PFSK-1 (cell line): ENCODE results near the gene SIGLEC7.

ENCODE experiments used
- FOXP2 ChIP-seq: optimal IDR thresholded peaks from 2 replicates; pipeline ENCODE3; 2011; ENCODE audit warnings: borderline replicate concordance, control low read depth, inconsistent platforms; ENCODE audit not compliant: insufficient read depth; ENCODE audit errors: extremely low read length, extremely low read depth
- POLR2AphosphoS5 ChIP-seq: IDR thresholded peaks from 2 replicates; pipeline ENCODE4 v1.6.1; 2012; ENCODE audit warnings: low read depth, mild to moderate bottlenecking, control low read depth, low read length, moderate library complexity
- SIN3A ChIP-seq: IDR thresholded peaks from 2 replicates; pipeline ENCODE4 v1.6.1; 2012; ENCODE audit warnings: mild to moderate bottlenecking, low read length, moderate library complexity, borderline replicate concordance; ENCODE audit not compliant: insufficient read depth
- TAF1 ChIP-seq: IDR thresholded peaks from 2 replicates; pipeline ENCODE4 v1.6.1; 2012; ENCODE audit warnings: low read length, control low read depth, borderline replicate concordance; ENCODE audit not compliant: insufficient read depth
- TF ChIP-seq, protein P1 (sequence below), 2 experiments: IDR thresholded peaks; 2 replicates each; pipeline versions ENCODE4 v1.6.1 to v1.8.0; 2011 to 2012; ENCODE audit warnings: low read depth in 2 of 2, low read length in 2 of 2, control low read depth in 1 of 2, inconsistent platforms in 1 of 2, mild to moderate bottlenecking in 1 of 2, moderate library complexity in 1 of 2; ENCODE audit not compliant: insufficient read depth in 1 of 2

Gene SIGLEC7

GRCh38 chr19:51143486-51143885, 1.4 kb downstream of the SIGLEC7 start:
- TF ChIP-seq TAF1 (no peak), FOXP2 (no peak), SIN3A (no peak), POLR2AphosphoS5 (no peak)
- TF ChIP-seq, protein P1, sequence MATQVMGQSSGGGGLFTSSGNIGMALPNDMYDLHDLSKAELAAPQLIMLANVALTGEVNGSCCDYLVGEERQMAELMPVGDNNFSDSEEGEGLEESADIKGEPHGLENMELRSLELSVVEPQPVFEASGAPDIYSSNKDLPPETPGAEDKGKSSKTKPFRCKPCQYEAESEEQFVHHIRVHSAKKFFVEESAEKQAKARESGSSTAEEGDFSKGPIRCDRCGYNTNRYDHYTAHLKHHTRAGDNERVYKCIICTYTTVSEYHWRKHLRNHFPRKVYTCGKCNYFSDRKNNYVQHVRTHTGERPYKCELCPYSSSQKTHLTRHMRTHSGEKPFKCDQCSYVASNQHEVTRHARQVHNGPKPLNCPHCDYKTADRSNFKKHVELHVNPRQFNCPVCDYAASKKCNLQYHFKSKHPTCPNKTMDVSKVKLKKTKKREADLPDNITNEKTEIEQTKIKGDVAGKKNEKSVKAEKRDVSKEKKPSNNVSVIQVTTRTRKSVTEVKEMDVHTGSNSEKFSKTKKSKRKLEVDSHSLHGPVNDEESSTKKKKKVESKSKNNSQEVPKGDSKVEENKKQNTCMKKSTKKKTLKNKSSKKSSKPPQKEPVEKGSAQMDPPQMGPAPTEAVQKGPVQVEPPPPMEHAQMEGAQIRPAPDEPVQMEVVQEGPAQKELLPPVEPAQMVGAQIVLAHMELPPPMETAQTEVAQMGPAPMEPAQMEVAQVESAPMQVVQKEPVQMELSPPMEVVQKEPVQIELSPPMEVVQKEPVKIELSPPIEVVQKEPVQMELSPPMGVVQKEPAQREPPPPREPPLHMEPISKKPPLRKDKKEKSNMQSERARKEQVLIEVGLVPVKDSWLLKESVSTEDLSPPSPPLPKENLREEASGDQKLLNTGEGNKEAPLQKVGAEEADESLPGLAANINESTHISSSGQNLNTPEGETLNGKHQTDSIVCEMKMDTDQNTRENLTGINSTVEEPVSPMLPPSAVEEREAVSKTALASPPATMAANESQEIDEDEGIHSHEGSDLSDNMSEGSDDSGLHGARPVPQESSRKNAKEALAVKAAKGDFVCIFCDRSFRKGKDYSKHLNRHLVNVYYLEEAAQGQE (IDR thresholded peaks at IDR 0.05; ENCODE audit: insufficient read depth in 1 of 2, low read depth in 2 of 2, low read length in 2 of 2): no peak

GRCh38 chr19:51144482-51145045, 2.5 kb downstream of the SIGLEC7 start:
- TF ChIP-seq POLR2AphosphoS5 (no peak), SIN3A (no peak), FOXP2 (no peak), TAF1 (no peak)
- TF ChIP-seq, protein P1 (IDR thresholded peaks at IDR 0.05; ENCODE audit: insufficient read depth in 1 of 2, low read depth in 2 of 2, low read length in 2 of 2): no peak

DNA sequence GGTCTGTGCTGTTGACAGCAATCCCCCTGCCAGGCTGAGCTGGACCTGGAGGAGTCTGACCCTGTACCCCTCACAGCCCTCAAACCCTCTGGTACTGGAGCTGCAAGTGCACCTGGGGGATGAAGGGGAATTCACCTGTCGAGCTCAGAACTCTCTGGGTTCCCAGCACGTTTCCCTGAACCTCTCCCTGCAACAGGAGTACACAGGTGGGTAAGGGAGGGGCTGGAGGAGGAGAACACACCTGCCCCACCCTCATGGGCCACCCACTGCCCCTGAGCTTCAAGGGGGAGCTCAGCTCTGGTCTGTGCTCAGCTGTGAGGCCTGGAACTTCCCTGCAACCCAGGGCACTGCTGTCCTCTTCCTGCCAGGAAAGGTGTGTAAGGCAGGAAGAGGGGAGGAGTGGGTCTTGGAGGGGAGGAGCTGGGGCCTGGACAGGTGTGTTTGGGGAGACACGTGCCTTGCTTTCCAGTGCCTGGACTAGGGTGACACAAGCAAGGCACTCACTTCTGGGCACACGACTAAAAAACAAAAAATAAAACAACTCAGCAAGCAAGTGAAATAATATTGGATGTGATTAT, 3.9 kb downstream of the SIGLEC7 start:
- TF ChIP-seq, protein P1 (IDR thresholded peaks at IDR 0.05; ENCODE audit: insufficient read depth in 1 of 2, low read depth in 2 of 2, low read length in 2 of 2): no peak
- TF ChIP-seq POLR2AphosphoS5: no peak
- TF ChIP-seq SIN3A: no peak
- no peak for TF ChIP-seq FOXP2
- no peak for TF ChIP-seq TAF1

DNA sequence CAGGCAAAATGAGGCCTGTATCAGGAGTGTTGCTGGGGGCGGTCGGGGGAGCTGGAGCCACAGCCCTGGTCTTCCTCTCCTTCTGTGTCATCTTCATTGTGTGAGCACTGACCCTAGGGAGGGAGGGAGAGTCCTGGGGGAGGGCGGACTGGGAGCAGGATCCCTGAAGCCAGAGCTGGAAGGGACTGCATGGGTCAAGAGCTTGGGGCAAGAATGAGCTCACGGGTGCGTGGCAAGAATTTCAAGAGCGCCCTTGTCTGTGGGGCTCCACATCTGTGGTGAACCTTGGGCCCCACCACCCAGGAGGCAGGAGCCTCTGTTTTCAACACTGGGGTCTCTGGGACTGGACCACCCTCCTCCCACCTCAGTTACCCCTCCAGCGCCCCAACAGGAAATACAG, 4.7 kb downstream of the SIGLEC7 start:
- TF ChIP-seq FOXP2: no peak
- TF ChIP-seq SIN3A: no peak
- no peak for TF ChIP-seq TAF1
- TF ChIP-seq, protein P1 (IDR thresholded peaks at IDR 0.05; ENCODE audit: insufficient read depth in 1 of 2, low read depth in 2 of 2, low read length in 2 of 2): no peak

DNA sequence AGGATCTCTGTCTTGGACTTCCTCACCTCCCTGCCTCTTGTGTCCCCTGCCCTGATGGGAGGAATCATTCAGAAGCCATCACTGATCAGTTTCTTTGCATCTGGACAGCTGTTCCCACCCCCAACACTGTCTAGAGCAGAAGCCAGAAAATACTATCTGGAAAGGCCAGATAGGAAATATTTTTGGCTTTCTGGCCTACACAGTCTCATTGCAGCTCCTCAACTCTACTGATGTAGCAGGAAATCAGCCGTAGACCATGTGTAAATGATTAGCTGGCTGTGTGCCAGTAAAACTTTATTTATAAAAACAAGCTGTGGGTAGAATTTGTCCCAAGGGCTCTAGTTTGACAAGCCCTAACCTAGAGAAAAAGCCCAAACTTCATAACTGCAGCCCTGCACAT, 5.6 kb downstream of the SIGLEC7 start:
- TF ChIP-seq TAF1 (no peak), FOXP2 (no peak), POLR2AphosphoS5 (no peak), SIN3A (no peak)
- TF ChIP-seq, protein P1 (IDR thresholded peaks at IDR 0.05; ENCODE audit: insufficient read depth in 1 of 2, low read depth in 2 of 2, low read length in 2 of 2): no peak
